ENCODE results near the gene TBC1D8.

The TBC1D8 gene

DNA sequence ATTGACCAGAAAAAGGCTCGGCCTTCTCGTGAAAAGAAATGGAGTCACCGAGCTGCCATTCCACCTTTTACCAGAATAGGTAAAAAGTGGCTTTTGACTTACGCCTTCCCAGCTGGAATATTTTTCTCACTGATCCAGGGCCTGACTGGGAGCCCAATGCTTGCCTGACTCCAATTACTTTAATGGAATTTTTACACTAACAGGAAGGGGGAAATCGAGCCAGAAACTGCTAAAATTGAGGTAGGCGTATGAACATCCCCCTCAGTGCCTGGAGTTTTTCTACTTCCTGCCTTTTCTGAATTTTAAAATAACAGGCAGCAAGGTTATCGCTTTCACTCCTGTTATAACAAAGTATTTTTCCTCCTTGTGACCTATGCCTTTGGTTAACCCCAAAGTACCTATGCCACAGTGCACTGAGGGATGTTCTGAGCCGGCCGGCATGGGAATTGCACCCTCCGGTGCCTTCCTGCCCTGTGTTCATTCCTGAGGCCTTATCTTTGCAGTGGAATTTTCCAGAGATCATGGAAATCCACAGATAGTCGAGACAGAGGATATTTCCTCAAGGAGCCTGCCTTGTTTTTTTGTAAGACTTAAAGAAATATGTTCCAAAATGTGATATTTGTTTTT lies 167.4 kb downstream of the TBC1D8 start:
- no peak overlapping the region for H3K27ac ChIP-seq (replicated peaks)
- H3K27me3 ChIP-seq (ENCODE audit: insufficient read depth, poor library complexity, severe bottlenecking), result no peaks in the 10 kb centered on the region
- TF ChIP-seq, protein P1, sequence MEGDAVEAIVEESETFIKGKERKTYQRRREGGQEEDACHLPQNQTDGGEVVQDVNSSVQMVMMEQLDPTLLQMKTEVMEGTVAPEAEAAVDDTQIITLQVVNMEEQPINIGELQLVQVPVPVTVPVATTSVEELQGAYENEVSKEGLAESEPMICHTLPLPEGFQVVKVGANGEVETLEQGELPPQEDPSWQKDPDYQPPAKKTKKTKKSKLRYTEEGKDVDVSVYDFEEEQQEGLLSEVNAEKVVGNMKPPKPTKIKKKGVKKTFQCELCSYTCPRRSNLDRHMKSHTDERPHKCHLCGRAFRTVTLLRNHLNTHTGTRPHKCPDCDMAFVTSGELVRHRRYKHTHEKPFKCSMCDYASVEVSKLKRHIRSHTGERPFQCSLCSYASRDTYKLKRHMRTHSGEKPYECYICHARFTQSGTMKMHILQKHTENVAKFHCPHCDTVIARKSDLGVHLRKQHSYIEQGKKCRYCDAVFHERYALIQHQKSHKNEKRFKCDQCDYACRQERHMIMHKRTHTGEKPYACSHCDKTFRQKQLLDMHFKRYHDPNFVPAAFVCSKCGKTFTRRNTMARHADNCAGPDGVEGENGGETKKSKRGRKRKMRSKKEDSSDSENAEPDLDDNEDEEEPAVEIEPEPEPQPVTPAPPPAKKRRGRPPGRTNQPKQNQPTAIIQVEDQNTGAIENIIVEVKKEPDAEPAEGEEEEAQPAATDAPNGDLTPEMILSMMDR (IDR thresholded peaks at IDR 0.05; ENCODE audit: insufficient read depth, low read length), result no peak
- TF ChIP-seq SPI1 (IDR thresholded peaks at IDR 0.05; ENCODE audit: borderline replicate concordance, low read depth), result no peak
- no peak for TF ChIP-seq POLR2AphosphoS5 (IDR thresholded peaks at IDR 0.05; ENCODE audit: low read depth)
- no peak for TF ChIP-seq GABPA (IDR thresholded peaks at IDR 0.05; ENCODE audit: low read depth)
- TF ChIP-seq, protein P2, sequence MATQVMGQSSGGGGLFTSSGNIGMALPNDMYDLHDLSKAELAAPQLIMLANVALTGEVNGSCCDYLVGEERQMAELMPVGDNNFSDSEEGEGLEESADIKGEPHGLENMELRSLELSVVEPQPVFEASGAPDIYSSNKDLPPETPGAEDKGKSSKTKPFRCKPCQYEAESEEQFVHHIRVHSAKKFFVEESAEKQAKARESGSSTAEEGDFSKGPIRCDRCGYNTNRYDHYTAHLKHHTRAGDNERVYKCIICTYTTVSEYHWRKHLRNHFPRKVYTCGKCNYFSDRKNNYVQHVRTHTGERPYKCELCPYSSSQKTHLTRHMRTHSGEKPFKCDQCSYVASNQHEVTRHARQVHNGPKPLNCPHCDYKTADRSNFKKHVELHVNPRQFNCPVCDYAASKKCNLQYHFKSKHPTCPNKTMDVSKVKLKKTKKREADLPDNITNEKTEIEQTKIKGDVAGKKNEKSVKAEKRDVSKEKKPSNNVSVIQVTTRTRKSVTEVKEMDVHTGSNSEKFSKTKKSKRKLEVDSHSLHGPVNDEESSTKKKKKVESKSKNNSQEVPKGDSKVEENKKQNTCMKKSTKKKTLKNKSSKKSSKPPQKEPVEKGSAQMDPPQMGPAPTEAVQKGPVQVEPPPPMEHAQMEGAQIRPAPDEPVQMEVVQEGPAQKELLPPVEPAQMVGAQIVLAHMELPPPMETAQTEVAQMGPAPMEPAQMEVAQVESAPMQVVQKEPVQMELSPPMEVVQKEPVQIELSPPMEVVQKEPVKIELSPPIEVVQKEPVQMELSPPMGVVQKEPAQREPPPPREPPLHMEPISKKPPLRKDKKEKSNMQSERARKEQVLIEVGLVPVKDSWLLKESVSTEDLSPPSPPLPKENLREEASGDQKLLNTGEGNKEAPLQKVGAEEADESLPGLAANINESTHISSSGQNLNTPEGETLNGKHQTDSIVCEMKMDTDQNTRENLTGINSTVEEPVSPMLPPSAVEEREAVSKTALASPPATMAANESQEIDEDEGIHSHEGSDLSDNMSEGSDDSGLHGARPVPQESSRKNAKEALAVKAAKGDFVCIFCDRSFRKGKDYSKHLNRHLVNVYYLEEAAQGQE (IDR thresholded peaks at IDR 0.05; ENCODE audit: insufficient replicate concordance, low read depth), result no peak
- no peak for DNase-seq (ENCODE audit: low read depth in 1 of 2, low spot score in 1 of 2)
- H3K4me3 ChIP-seq (replicated peaks; ENCODE audit: insufficient read depth, low read length), result no peak overlapping the region

DNA sequence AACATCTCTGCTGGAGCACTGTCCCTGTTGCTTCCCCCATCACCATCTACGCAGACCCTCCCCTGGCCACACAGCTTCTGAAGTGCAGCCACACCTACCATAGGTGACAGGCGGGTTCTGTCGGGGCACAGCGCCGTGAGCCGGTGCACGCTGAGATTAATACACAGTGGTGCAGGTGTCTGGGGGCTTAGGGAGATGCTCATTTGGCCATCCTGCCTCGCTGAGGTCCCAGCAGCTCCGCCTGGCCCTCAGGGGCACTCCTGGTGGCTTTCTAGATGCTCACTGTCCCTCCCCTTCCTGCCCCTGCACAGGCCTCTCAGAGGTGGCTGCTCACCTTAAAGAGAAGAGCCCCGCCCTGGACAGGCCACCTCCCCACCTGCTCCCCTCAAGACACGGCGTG lies 168.0 kb downstream of the TBC1D8 start:
- TF ChIP-seq POLR2AphosphoS5 (IDR thresholded peaks at IDR 0.05; ENCODE audit: low read depth), result no peak
- TF ChIP-seq GABPA (IDR thresholded peaks at IDR 0.05; ENCODE audit: low read depth), result no peak
- TF ChIP-seq, protein P1 (IDR thresholded peaks at IDR 0.05; ENCODE audit: insufficient read depth, low read length), result no peak
- TF ChIP-seq SPI1 (IDR thresholded peaks at IDR 0.05; ENCODE audit: borderline replicate concordance, low read depth), result no peak
- TF ChIP-seq, protein P2 (IDR thresholded peaks at IDR 0.05; ENCODE audit: insufficient replicate concordance, low read depth), result no peak
- Histone ChIP-seq H3K27me3 (ENCODE audit: insufficient read depth, poor library complexity, severe bottlenecking) (peaks cover 2% of the 10 kb centered on the region), H3K27ac (replicated peaks) (no peak overlapping the region), H3K4me3 (replicated peaks; ENCODE audit: insufficient read depth, low read length) (no peak overlapping the region)
- no peak for DNase-seq (ENCODE audit: low read depth in 1 of 2, low spot score in 1 of 2)

DNA sequence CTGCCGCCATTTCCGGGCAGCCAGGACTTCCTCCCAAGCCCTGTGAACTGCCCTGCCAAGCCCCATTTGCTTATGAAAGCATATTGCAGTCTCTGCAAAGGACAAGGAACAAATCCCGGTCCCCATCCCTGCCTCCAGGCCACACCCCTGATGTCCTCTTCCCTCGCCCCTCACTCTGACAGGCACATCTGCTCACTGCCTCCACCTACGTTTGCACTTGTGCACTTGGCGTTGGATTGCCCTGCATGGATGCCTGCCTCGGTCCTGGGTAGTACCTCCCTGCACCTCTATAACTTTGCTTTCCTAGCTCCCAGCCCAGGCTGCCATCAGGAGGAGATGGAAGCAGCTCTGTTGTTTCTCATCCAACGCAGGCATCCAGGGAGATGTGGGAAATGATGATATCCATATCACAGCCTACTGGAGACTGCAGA lies 168.7 kb downstream of the TBC1D8 start:
- TF ChIP-seq, protein P2 (IDR thresholded peaks at IDR 0.05; ENCODE audit: insufficient replicate concordance, low read depth), result no peak
- TF ChIP-seq SPI1 (IDR thresholded peaks at IDR 0.05; ENCODE audit: borderline replicate concordance, low read depth) (no peak), POLR2AphosphoS5 (IDR thresholded peaks at IDR 0.05; ENCODE audit: low read depth) (no peak), GABPA (IDR thresholded peaks at IDR 0.05; ENCODE audit: low read depth) (no peak)
- TF ChIP-seq, protein P1 (IDR thresholded peaks at IDR 0.05; ENCODE audit: insufficient read depth, low read length), result no peak
- Histone ChIP-seq H3K27ac (replicated peaks) (no peak overlapping the region), H3K4me3 (replicated peaks; ENCODE audit: insufficient read depth, low read length) (no peak overlapping the region), H3K27me3 (ENCODE audit: insufficient read depth, poor library complexity, severe bottlenecking) (peaks cover 2% of the 10 kb centered on the region)
- DNase-seq (ENCODE audit: low read depth in 1 of 2, low spot score in 1 of 2), result no peak

All from HL-60 (cell line).